SK-N-MC (cell line): ENCODE results near the gene GRIP1.

Experiments
- DNase-seq: peaks from one replicate; pipeline ENCODE4 v3.0.0-alpha.2; 2011; ENCODE audit warnings: low read depth, low spot score
- H3K27ac ChIP-seq: fragments of 200-600 bp; sonication (generic); 2 replicates; pipeline ENCODE4 v1.5.1; 2016; ENCODE audit warnings: mixed run types
- H3K36me3 ChIP-seq: fragments of 200-600 bp; sonication (generic); 2 replicates; pipeline ENCODE4 v1.6.1; 2017; ENCODE audit warnings: antibody characterized with exemption, low read length, mixed read lengths; ENCODE audit not compliant: insufficient read depth
- H3K4me3 ChIP-seq: fragments of 200-600 bp; sonication (generic); 2 replicates; pipeline ENCODE4 v1.5.1; 2016
- H3K9ac ChIP-seq: fragments of 200-600 bp; sonication (generic); 2 replicates; pipeline ENCODE4 v1.8.0; 2017; ENCODE audit warnings: mixed run types, mixed read lengths; ENCODE audit not compliant: insufficient read length
- H3K9me3 ChIP-seq: fragments of 200-600 bp; sonication (generic); 2 replicates; pipeline ENCODE4 v1.6.1; 2017; ENCODE audit warnings: low read depth, mild to moderate bottlenecking, antibody characterized with exemption, low read length, moderate library complexity, mixed read lengths
- EZH2 ChIP-seq: fragments of 200-600 bp; sonication (generic); IDR thresholded peaks from one replicate; pipeline ENCODE4 v1.6.1; 2017; ENCODE audit warnings: antibody characterized with exemption
- FOXP2 ChIP-seq: optimal IDR thresholded peaks from 2 replicates; pipeline ENCODE3; 2011; ENCODE audit warnings: mild to moderate bottlenecking, moderate library complexity; ENCODE audit not compliant: insufficient read depth; ENCODE audit errors: extremely low read length, control extremely low read depth
- POLR2AphosphoS5 ChIP-seq: IDR thresholded peaks from 2 replicates; pipeline ENCODE4 v1.6.1; 2012; ENCODE audit warnings: mild to moderate bottlenecking, low read depth, low read length, borderline replicate concordance

Gene GRIP1

DNA sequence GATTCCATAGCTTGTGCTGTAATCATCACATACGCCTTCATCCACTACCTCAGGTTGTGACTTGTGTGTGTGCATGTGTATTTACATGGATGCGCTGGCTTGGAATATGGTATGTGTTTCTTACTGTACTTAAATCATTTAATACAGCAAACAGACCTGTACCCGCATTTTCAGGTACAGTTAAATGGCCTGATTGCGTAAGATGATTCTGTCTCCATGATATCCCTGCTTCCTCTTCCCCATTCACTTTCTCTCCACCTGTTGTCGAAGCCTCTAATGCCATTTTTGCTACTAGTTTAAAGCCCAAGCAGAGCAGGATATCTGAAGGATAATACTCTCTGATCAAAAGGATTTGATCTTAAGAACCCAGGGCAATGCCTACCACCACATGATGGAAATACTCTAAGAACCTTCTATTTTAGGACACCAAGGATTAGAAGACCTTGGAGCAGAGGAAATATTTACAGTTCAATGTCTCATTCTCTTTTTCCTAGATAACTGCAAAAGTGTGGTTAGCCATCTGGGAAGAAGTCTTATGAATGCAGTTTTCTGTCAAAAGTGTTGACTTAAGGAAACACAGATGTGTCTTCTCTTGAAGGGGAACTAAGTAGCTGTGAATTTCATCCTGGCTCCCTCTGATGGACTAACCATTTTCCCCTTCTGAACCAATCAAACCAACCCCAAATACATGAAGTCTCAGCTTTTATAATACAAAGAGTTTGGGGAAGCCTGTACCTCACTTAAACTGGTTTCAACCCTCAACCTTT lies 297.9 kb downstream of the GRIP1 start:
- DNase-seq: no peak
- no peak for TF ChIP-seq EZH2
- no peak overlapping the region for H3K4me3 ChIP-seq
- no peaks in the 10 kb centered on the region for H3K9me3 ChIP-seq
- no peak overlapping the region for H3K9ac ChIP-seq
- no peaks in the 10 kb centered on the region for H3K36me3 ChIP-seq
- H3K27ac ChIP-seq: no peak overlapping the region

DNA sequence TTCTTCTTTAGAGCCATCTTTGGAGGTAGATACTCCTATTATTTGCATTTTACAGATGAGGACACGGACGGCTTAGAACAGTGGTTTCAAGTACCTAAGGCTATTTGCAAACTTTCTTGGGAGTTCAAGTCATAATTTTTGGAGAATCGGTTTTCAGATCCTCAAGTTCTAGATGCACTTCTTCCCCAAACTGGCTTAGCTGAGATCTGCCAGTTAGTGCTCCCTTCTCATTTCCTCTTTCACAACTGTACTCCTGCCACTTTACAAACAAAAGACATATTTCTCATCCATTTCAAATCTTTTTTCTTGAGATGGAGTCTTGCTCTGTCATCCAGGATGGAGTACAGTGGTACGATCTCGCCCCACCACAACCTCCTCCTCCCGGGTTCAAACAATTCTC lies 299.3 kb downstream of the GRIP1 start:
- no peaks in the 10 kb centered on the region for H3K9me3 ChIP-seq
- H3K4me3 ChIP-seq: no peak overlapping the region
- no peak for DNase-seq
- no peak overlapping the region for H3K27ac ChIP-seq
- no peak for TF ChIP-seq EZH2
- no peak for TF ChIP-seq FOXP2
- TF ChIP-seq POLR2AphosphoS5: no peak
- H3K36me3 ChIP-seq: no peaks in the 10 kb centered on the region
- no peak overlapping the region for H3K9ac ChIP-seq

DNA sequence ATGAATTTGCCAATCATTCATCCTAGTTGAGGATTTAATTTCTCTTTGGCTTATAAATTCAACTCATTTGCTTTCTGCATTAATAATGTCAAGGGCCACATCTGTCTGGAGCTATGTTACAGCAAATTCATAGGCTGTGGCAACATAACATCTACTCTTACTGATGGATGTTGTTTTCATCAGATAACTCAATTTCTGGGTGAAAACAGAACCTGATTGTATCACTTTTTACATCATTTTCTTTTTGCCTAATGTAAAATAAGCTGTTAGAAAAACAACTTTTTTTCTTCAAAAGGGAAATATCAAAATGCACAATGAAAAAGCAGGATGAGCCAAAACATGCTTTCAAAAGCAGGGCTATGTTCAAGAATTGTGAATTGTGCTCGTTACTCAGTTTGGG lies 303.3 kb downstream of the GRIP1 start:
- peak overlapping the region; percentile 22; the same call in 1 of the 2 replicates for H3K27ac ChIP-seq
- H3K4me3 ChIP-seq: no peak overlapping the region
- TF ChIP-seq FOXP2: no peak
- no peak for TF ChIP-seq EZH2
- no peak for TF ChIP-seq POLR2AphosphoS5
- no peak overlapping the region for H3K9ac ChIP-seq
- no peak for DNase-seq
- no peaks in the 10 kb centered on the region for H3K36me3 ChIP-seq
- no peaks in the 10 kb centered on the region for H3K9me3 ChIP-seq

DNA sequence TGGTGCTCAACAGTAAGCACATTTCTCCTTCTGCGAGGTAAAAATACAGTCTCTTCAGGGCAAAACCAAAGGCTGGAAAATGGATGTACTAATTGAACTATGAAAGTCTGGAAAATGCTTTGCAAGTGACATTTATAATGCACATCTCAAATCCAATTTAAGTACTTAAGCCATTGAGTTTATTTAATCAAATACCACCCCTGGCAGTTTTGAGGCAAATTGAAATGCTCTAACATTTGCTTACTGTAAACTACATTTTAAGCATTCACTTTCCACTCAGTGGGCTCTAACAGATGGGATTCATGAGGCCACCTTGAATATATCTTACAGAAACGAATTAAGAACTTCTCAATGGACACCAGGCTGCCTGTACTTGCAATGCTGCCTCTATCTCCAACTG lies 306.9 kb downstream of the GRIP1 start:
- no peak overlapping the region for H3K9ac ChIP-seq
- H3K9me3 ChIP-seq: no peaks in the 10 kb centered on the region
- no peak overlapping the region for H3K27ac ChIP-seq
- H3K36me3 ChIP-seq: no peaks in the 10 kb centered on the region
- no peak for DNase-seq
- no peak for TF ChIP-seq EZH2
- TF ChIP-seq FOXP2: no peak
- no peak for TF ChIP-seq POLR2AphosphoS5
- H3K4me3 ChIP-seq: no peak overlapping the region

DNA sequence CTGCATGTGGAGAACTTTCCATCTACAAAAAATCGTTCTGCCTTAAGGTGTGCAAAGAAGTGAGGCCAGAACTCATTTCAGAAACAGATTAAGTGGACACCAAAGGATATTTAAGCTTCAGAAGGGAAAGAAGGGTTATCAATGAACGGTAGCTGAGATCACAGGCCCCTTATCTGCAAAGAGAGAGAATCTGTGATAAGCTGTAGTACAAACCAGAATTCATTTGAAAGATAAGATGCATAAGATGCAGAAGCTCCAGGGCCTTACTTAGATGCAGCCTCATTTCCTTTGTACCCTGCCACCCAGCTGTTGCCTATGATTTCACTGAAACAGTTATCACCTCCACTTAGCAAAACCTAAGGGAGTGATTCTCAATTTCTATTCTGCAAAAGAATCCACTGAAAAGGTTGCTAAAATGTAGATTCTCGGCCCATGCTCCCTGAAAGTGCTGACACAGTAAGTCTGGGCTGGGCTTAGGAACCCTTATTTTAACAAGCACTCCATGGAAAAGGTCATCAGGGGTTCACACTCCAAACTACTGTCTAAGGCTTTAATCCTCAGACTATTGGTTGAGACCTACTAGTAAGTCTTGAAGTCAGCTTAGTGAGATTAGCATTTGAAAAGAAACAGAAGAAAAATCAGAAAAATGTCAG lies 311.7 kb downstream of the GRIP1 start:
- no peak overlapping the region for H3K27ac ChIP-seq
- no peaks in the 10 kb centered on the region for H3K9me3 ChIP-seq
- DNase-seq: no peak
- H3K4me3 ChIP-seq: no peak overlapping the region
- H3K36me3 ChIP-seq: no peaks in the 10 kb centered on the region
- H3K9ac ChIP-seq: no peak overlapping the region
- TF ChIP-seq POLR2AphosphoS5 (no peak), FOXP2 (no peak), EZH2 (no peak)

DNA sequence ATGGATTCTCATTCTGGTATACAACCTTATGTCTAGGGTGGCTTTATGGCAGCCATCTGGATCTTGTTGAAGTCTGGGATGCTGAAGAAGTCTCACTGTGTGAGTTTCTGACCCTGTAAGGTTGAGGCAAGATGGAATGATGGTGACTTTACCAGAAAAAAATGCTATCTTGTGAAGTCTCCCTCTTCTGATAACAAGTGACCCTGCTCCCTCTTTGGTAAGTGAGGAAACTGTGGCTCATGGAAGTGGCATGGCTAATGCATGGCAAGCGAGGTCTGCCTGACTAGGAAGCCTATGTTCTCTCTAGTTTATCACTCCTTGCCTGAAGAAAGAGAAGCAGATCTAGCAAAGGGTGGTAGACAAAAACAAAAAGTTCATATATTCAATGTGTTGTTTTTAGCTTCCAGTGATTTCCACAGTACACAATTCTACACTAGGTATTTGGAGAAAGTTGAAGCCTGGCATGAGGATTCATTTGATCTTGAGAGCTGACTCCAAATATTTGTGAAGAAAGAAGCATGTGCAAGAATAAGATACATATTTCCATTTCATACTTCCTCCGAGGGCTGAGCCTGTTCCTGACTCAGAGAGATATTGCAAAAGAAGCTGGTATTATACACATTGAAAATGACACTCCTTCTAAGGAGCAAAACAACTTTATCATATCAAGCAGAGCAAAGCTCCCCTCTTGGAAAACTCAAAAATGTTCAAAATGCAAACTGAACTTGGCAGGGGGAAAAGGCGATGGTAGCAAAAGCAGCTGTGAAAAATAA lies 313.0 kb downstream of the GRIP1 start:
- Histone ChIP-seq H3K36me3 (no peaks in the 10 kb centered on the region), H3K9me3 (no peaks in the 10 kb centered on the region), H3K27ac (no peak overlapping the region), H3K9ac (no peak overlapping the region), H3K4me3 (no peak overlapping the region)
- DNase-seq: no peak
- TF ChIP-seq POLR2AphosphoS5 (no peak), EZH2 (no peak), FOXP2 (no peak)

DNA sequence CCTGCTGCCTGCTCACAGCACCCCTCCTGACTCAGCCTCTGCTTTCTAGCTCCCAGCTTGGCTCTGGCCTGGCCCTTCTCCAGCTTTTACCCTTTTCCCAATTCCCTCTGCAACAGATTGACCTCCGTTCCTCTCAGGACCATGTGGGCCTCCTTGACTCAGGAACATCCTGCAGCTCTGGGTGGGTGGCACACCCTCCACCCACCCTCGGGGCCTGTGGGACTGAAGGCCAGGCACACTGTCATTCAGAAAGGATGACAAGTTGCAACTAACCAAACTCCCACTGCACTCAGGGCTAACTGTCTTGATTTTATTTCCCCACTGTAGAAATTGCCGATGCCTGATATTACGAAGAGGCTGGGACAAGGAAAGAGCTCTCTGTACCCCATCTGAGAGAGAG lies 317.2 kb downstream of the GRIP1 start:
- H3K27ac ChIP-seq: no peak overlapping the region
- no peaks in the 10 kb centered on the region for H3K36me3 ChIP-seq
- H3K9ac ChIP-seq: no peak overlapping the region
- no peak overlapping the region for H3K4me3 ChIP-seq
- TF ChIP-seq FOXP2 (no peak), POLR2AphosphoS5 (no peak), EZH2 (no peak)
- H3K9me3 ChIP-seq: no peaks in the 10 kb centered on the region
- DNase-seq: no peak

DNA sequence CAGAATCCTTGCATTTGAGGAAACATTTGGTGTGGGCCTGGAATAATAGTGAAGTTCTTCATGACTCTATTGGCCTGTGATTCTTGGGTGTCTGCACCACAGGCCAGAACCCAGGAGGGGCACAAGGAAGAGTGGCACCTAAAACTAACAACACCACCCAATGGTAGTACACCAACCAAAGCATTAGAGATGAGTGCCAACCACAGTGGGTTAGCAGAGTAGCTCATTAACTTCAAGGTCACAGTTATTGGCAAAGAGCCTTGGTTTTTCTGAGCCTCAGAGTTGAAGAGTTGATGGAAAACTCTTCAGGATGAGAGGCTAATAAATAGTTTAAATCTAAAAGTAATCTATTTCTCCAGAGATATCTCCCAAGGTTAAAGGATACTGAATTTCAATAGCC lies 319.6 kb downstream of the GRIP1 start:
- Histone ChIP-seq H3K27ac (no peak overlapping the region), H3K4me3 (no peak overlapping the region), H3K9me3 (no peaks in the 10 kb centered on the region), H3K36me3 (no peaks in the 10 kb centered on the region), H3K9ac (no peak overlapping the region)
- TF ChIP-seq EZH2: no peak
- no peak for TF ChIP-seq POLR2AphosphoS5
- no peak for TF ChIP-seq FOXP2
- no peak for DNase-seq
